ENCODE data around the gene CMSS1.

DNA sequence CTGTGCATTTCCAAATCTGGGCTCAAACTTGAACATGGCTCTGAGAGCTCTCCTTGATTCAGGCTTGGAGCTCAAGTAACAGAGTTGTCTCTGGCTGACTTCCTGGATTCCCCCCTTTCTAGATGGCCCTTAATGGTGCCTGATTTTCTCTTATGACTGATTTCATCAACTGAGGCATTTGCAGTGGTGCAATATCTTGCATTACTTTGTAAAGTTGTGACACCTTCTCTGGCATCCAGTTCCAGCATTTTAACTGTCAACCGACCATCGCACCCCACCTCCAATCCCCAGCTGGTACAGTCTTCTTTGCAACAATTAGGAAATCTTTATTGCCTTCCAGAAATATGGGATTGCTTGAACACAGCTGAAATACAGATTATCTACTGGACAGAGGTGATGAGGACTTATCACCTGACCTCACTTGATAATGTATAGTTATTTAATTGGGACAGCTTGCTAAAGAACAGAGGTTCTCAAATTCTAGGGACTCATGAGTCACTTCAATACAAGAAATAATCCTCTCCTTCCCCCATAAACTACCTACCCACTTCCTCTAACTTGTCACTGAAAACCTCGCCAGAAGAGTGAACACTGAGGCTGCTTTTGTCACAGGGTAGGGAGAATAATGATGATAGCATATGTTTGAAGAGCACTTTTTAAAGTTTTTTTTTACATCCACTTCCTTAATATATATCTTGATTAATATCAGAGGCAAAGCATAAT lies 254.8 kb downstream of the CMSS1 start:
- no peak for TF ChIP-seq CTCF (tag by site-specific recombination; IDR thresholded peaks at IDR 0.05)
- TF ChIP-seq OVOL3 (tag by site-specific recombination; IDR thresholded peaks at IDR 0.05): no peak
- no peak for TF ChIP-seq KLF1 (tag by site-specific recombination; IDR thresholded peaks at IDR 0.05)
- TF ChIP-seq ZNF623 (tag by site-specific recombination; IDR thresholded peaks at IDR 0.05): no peak
- TF ChIP-seq, protein P1, sequence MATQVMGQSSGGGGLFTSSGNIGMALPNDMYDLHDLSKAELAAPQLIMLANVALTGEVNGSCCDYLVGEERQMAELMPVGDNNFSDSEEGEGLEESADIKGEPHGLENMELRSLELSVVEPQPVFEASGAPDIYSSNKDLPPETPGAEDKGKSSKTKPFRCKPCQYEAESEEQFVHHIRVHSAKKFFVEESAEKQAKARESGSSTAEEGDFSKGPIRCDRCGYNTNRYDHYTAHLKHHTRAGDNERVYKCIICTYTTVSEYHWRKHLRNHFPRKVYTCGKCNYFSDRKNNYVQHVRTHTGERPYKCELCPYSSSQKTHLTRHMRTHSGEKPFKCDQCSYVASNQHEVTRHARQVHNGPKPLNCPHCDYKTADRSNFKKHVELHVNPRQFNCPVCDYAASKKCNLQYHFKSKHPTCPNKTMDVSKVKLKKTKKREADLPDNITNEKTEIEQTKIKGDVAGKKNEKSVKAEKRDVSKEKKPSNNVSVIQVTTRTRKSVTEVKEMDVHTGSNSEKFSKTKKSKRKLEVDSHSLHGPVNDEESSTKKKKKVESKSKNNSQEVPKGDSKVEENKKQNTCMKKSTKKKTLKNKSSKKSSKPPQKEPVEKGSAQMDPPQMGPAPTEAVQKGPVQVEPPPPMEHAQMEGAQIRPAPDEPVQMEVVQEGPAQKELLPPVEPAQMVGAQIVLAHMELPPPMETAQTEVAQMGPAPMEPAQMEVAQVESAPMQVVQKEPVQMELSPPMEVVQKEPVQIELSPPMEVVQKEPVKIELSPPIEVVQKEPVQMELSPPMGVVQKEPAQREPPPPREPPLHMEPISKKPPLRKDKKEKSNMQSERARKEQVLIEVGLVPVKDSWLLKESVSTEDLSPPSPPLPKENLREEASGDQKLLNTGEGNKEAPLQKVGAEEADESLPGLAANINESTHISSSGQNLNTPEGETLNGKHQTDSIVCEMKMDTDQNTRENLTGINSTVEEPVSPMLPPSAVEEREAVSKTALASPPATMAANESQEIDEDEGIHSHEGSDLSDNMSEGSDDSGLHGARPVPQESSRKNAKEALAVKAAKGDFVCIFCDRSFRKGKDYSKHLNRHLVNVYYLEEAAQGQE (tag by site-specific recombination; IDR thresholded peaks at IDR 0.05): no peak
- TF ChIP-seq ZNF174 (tag by site-specific recombination; IDR thresholded peaks at IDR 0.05): no peak
- TF ChIP-seq ZNF24 (tag by site-specific recombination; IDR thresholded peaks at IDR 0.05): no peak
- TF ChIP-seq ZNF548 (tag by site-specific recombination; IDR thresholded peaks at IDR 0.05): no peak
- TF ChIP-seq, protein P2, sequence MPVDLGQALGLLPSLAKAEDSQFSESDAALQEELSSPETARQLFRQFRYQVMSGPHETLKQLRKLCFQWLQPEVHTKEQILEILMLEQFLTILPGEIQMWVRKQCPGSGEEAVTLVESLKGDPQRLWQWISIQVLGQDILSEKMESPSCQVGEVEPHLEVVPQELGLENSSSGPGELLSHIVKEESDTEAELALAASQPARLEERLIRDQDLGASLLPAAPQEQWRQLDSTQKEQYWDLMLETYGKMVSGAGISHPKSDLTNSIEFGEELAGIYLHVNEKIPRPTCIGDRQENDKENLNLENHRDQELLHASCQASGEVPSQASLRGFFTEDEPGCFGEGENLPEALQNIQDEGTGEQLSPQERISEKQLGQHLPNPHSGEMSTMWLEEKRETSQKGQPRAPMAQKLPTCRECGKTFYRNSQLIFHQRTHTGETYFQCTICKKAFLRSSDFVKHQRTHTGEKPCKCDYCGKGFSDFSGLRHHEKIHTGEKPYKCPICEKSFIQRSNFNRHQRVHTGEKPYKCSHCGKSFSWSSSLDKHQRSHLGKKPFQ (tag by site-specific recombination; IDR thresholded peaks at IDR 0.05): no peak
- TF ChIP-seq, protein P3, sequence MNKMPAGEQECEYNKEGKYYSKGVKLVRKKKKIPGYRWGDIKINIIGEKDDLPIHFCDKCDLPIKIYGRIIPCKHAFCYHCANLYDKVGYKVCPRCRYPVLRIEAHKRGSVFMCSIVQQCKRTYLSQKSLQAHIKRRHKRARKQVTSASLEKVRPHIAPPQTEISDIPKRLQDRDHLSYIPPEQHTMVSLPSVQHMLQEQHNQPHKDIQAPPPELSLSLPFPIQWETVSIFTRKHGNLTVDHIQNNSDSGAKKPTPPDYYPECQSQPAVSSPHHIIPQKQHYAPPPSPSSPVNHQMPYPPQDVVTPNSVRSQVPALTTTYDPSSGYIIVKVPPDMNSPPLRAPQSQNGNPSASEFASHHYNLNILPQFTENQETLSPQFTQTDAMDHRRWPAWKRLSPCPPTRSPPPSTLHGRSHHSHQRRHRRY (tag by site-specific recombination; IDR thresholded peaks at IDR 0.05): no peak
- no peak for TF ChIP-seq ZNF621 (tag by site-specific recombination; IDR thresholded peaks at IDR 0.05)
- TF ChIP-seq PRDM10 (tag by site-specific recombination; IDR thresholded peaks at IDR 0.05): no peak
- TF ChIP-seq KLF9 (tag by site-specific recombination; IDR thresholded peaks at IDR 0.05; ENCODE audit: low read depth): no peak
